Measurements from ENCODE around the gene ARHGDIG.

ARHGDIG gene

GRCh38 chr16:280552-280951, at the start of gene ARHGDIG:
ARHGDIG (plus strand) TSS chr16:280591; CDS start chr16:280681, 90 bp downstream.
- Histone ChIP-seq H3K9ac (ENCODE audit: low read depth, low read length) (peak within 1 kb of the TSS; percentile 62), H3K4me1 (ENCODE audit: insufficient read depth, low read length) (no peaks in the 10 kb centered on the region), H3K9me3 (ENCODE audit: control insufficient read depth, insufficient read depth, low read length) (no peaks in the 10 kb centered on the region), H3K36me3 (ENCODE audit: insufficient read depth, low read length) (no peaks in the 10 kb centered on the region)

- Histone ChIP-seq H3K9ac (ENCODE audit: low read depth, low read length) (no peak overlapping the region), H3K4me1 (ENCODE audit: insufficient read depth, low read length) (no peaks in the 10 kb centered on the region), H3K9me3 (ENCODE audit: control insufficient read depth, insufficient read depth, low read length) (no peaks in the 10 kb centered on the region), H3K36me3 (ENCODE audit: insufficient read depth, low read length) (peaks cover 11% of the 10 kb centered on the region)
These were observed 49.4 kb upstream of the ARHGDIG start for GRCh38 chr16:230949-231348.

DNA sequence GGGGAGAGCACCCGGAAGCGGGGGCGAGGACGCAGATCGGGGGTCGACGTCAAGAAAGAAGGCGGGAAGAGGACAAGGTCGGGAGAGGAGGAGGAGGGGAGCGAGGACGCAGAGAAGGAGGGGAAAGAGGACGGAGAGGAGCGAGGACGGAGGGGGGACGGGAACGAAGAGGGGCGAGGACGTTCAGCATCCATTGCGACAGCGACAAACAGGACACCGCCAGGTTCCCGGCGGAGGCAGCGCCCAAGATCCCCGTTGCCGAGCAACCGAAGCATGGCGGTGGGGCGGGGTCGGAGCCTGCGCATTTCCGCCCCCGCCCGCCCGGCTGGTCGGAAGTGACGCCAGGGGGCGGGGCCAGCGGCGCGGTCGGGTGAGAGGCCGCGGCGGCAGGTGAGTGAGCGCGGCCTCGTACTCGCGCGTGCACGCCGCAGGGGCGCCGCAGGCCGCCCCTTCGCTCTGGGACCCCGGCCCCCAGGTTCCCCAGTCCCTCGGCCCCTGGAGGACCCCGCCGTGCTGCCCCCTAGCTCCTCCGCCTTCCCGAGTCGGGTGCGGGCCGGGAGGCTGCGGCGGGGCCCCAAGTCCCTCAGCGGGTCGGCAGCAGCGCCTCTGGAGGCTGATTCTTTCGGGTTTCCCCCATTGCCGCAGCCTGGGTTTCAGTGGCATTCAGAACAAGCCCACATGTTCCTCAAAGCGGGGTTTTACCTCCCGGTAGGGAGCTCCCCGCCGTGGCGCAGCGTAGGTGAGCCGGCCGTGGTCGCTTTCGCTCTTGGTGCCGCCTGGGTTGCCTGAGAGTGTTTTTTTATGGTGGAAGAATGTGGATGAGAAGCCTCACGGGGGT, 45.7 kb upstream of the ARHGDIG start, which contains the start of gene FAM234A:
TSS of gene FAM234A (plus strand) at position 354 of the 838 bp plus-strand sequence. CDS start 19,593 bp downstream, outside the sequence.
- Histone ChIP-seq H3K36me3 (ENCODE audit: insufficient read depth, low read length) (no peaks in the 10 kb centered on the region), H3K9ac (ENCODE audit: low read depth, low read length) (peak within 1 kb of the TSS; percentile 96), H3K9me3 (ENCODE audit: control insufficient read depth, insufficient read depth, low read length) (no peaks in the 10 kb centered on the region), H3K4me1 (ENCODE audit: insufficient read depth, low read length) (no peaks in the 10 kb centered on the region)

DNA sequence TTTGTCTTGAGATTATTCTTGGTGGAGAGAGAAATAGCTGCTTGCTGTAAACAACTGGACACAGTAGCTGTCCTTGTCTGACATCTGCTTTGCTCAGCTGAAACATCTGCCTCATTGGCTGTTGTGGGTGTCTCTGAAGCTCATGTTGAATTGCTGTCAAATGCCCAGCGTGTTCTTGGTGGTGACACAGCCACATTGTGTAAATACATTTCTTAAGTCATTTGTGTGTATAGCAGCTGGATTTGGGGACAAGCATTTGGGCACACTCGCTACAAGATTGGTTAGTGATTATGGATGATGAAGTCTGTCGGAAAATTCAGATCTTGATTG, 40.5 kb upstream of the ARHGDIG start:
- H3K9ac ChIP-seq (ENCODE audit: low read depth, low read length): no peak overlapping the region
- H3K36me3 ChIP-seq (ENCODE audit: insufficient read depth, low read length): no peaks in the 10 kb centered on the region
- no peaks in the 10 kb centered on the region; the same call in 1 of the 2 replicates for H3K4me1 ChIP-seq (ENCODE audit: insufficient read depth, low read length)
- H3K9me3 ChIP-seq (ENCODE audit: control insufficient read depth, insufficient read depth, low read length): no peaks in the 10 kb centered on the region

DNA sequence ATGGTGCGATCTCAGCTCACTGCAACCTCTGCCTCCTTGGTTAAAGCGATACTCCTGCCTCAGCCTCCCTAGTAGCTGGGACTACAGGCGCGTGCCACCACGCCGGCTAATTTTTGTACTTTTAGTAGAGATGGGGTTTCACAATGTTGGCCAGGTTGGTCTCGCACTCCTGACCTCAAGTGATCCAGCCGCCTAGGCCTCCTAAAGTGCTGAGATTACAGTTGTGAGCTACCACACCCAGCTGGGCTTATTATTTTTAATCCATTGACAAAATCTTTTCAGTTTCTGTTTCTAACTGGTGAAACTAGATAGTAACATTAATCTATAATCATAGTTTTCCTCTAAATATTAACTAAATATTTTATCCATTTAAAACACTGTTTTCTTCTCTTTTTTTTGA, 39.8 kb upstream of the ARHGDIG start:
- Histone ChIP-seq H3K4me1 (ENCODE audit: insufficient read depth, low read length) (no peaks in the 10 kb centered on the region; the same call in 1 of the 2 replicates), H3K9me3 (ENCODE audit: control insufficient read depth, insufficient read depth, low read length) (no peaks in the 10 kb centered on the region), H3K9ac (ENCODE audit: low read depth, low read length) (no peak overlapping the region), H3K36me3 (ENCODE audit: insufficient read depth, low read length) (no peaks in the 10 kb centered on the region)

- Histone ChIP-seq H3K9me3 (ENCODE audit: control insufficient read depth, insufficient read depth, low read length) (no peaks in the 10 kb centered on the region), H3K9ac (ENCODE audit: low read depth, low read length) (no peak overlapping the region), H3K4me1 (ENCODE audit: insufficient read depth, low read length) (no peaks in the 10 kb centered on the region; the same call in 1 of the 2 replicates), H3K36me3 (ENCODE audit: insufficient read depth, low read length) (no peaks in the 10 kb centered on the region)
These were observed 38.1 kb upstream of the ARHGDIG start for GRCh38 chr16:242281-242680.

GRCh38 chr16:243348-243747, 37.0 kb upstream of the ARHGDIG start:
- Histone ChIP-seq H3K4me1 (ENCODE audit: insufficient read depth, low read length) (no peaks in the 10 kb centered on the region; the same call in 1 of the 2 replicates), H3K9me3 (ENCODE audit: control insufficient read depth, insufficient read depth, low read length) (no peaks in the 10 kb centered on the region), H3K36me3 (ENCODE audit: insufficient read depth, low read length) (no peaks in the 10 kb centered on the region), H3K9ac (ENCODE audit: low read depth, low read length) (no peak overlapping the region)

DNA sequence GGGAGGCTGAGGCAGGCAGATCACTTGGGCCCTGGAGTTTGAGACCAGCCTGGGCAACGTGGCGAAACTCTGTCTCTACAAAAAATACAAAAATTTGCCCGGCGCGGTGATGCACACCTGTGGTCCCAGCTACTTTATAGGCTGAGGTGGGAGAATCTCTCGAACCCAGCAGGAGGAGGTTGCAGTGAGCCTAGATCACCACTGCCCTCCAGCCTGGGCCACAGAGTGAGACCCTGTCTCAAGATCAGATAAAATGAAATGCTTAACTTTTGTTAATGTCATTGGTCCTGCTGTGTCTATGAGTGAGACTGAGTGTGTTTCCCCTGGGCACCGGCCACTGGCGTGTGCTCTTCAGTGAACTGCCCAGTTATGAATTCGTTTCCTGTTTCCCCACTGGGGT, 35.3 kb upstream of the ARHGDIG start:
- Histone ChIP-seq H3K9me3 (ENCODE audit: control insufficient read depth, insufficient read depth, low read length) (no peaks in the 10 kb centered on the region), H3K4me1 (ENCODE audit: insufficient read depth, low read length) (no peaks in the 10 kb centered on the region; the same call in 1 of the 2 replicates), H3K36me3 (ENCODE audit: insufficient read depth, low read length) (no peaks in the 10 kb centered on the region), H3K9ac (ENCODE audit: low read depth, low read length) (no peak overlapping the region)

DNA sequence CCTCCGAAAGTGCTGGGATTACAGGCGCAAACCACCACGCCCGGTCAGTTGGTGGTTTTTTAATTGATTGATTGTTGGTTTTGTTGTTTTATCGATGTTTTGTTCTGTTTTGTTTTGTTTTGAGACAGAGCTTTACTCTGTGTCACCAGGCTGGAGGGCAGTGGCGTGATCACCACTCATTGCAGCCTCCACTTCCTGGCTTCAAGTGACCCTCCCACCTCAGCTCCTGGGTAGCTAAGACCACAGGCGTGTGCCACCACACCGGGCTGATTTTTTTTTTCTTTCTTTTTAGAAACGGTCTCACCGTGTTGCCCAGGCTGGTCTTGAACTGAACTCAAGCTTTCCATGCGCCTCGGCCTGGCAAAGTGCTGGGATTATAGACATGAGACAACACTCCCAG, 33.4 kb upstream of the ARHGDIG start:
- Histone ChIP-seq H3K9me3 (ENCODE audit: control insufficient read depth, insufficient read depth, low read length) (no peaks in the 10 kb centered on the region), H3K36me3 (ENCODE audit: insufficient read depth, low read length) (no peaks in the 10 kb centered on the region), H3K9ac (ENCODE audit: low read depth, low read length) (no peak overlapping the region), H3K4me1 (ENCODE audit: insufficient read depth, low read length) (no peaks in the 10 kb centered on the region; the same call in 1 of the 2 replicates)

GRCh38 chr16:249431-249830, 31.0 kb upstream of the ARHGDIG start:
- Histone ChIP-seq H3K9ac (ENCODE audit: low read depth, low read length) (no peak overlapping the region), H3K36me3 (ENCODE audit: insufficient read depth, low read length) (no peaks in the 10 kb centered on the region)

DNA sequence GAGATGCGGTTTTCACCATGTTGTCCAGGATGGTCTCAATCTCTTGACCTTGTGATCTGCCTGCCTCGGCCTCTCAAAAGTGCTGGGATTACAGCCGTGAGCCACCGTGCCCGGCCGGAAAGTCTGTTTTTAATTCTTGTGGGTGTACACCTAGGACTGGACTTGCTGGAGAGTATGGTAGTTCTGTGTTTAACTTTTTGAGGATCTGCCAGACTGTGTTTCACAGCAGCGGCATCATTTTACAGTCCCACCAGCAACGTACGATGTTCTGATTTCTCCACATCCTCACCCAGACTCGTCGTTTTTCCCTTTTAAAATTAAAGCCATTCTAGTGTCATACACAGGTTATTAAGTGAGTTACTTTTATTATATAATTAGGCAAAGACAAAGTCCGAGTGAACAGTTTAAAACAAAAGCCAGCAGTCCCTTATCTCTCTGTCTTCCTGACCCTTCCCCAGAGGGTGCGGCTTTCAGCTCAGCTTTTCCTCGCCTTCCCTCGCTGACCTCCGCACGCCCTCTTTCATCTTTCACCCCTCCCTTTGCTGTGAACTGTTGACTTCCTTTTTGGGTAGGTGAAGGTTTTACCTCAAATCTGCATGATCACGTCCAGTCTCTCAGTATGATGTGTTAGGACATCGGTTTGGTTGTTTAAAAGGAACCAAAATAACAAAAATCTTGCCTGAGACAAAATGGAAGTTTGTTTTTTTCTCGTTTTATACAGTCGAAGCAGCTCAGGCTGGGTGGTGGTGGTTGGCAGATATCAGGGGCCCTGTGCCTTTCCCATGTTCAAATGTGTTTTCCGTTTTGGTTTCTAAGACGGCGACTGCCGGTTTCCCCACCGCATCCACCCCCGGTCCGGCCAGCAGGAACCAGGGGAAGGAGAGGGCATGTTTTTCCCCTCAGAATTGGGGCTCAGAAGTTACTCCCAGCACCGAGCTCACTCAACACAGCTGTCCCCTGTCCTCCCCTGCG, 27.7 kb upstream of the ARHGDIG start:
- no peak overlapping the region for H3K9ac ChIP-seq (ENCODE audit: low read depth, low read length)

More at GRCh38 chr16:249431-249830, 31.0 kb upstream of the ARHGDIG start:
- Histone ChIP-seq H3K9me3 (ENCODE audit: control insufficient read depth, insufficient read depth, low read length) (no peaks in the 10 kb centered on the region), H3K4me1 (ENCODE audit: insufficient read depth, low read length) (no peaks in the 10 kb centered on the region)

GRCh38 chr16:253833-254232, 26.6 kb upstream of the ARHGDIG start:
- Histone ChIP-seq H3K9me3 (ENCODE audit: control insufficient read depth, insufficient read depth, low read length) (no peaks in the 10 kb centered on the region), H3K36me3 (ENCODE audit: insufficient read depth, low read length) (no peaks in the 10 kb centered on the region; the same call in 1 of the 2 replicates), H3K4me1 (ENCODE audit: insufficient read depth, low read length) (no peaks in the 10 kb centered on the region), H3K9ac (ENCODE audit: low read depth, low read length) (no peak overlapping the region)

More for the DNA sequence above, 27.7 kb upstream of the ARHGDIG start:
- Histone ChIP-seq H3K9me3 (ENCODE audit: control insufficient read depth, insufficient read depth, low read length) (no peaks in the 10 kb centered on the region), H3K36me3 (ENCODE audit: insufficient read depth, low read length) (no peaks in the 10 kb centered on the region; the same call in 1 of the 2 replicates), H3K4me1 (ENCODE audit: insufficient read depth, low read length) (no peaks in the 10 kb centered on the region)

- Histone ChIP-seq H3K9ac (ENCODE audit: low read depth, low read length) (no peak overlapping the region), H3K4me1 (ENCODE audit: insufficient read depth, low read length) (no peaks in the 10 kb centered on the region)
These were observed 25.9 kb upstream of the ARHGDIG start for GRCh38 chr16:254461-254860.

GRCh38 chr16:255183-255582, 25.2 kb upstream of the ARHGDIG start:
- Histone ChIP-seq H3K9ac (ENCODE audit: low read depth, low read length) (no peak overlapping the region), H3K9me3 (ENCODE audit: control insufficient read depth, insufficient read depth, low read length) (no peaks in the 10 kb centered on the region), H3K36me3 (ENCODE audit: insufficient read depth, low read length) (no peaks in the 10 kb centered on the region; the same call in 1 of the 2 replicates), H3K4me1 (ENCODE audit: insufficient read depth, low read length) (no peaks in the 10 kb centered on the region)

More at GRCh38 chr16:254461-254860, 25.9 kb upstream of the ARHGDIG start:
- H3K9me3 ChIP-seq (ENCODE audit: control insufficient read depth, insufficient read depth, low read length): no peaks in the 10 kb centered on the region
- no peaks in the 10 kb centered on the region; the same call in 1 of the 2 replicates for H3K36me3 ChIP-seq (ENCODE audit: insufficient read depth, low read length)

Data from ES-I3 (cell line).